Measurements from ENCODE around the gene RNU4-1. TPM values are rescaled to one million over a fixed set of nuclear protein-coding genes. Genes with fewer than 3 reads are reported as not detected.
"Not testable (repeated sequence)": the region's sequence is repeated elsewhere in the genome, so short reads cannot be mapped to it uniquely, and the experiment has no call there.

The RNU4-1 gene
- total RNA-seq, 1 donor from 2014 or later, result 3,997 TPM

- H3K36me3 Mint-ChIP-seq (ENCODE audit: low read depth), result no peaks in the 10 kb centered on the region
- ChIA-PET POLR2A (interaction anchor here (0.5 to 3.8 kb wide), 9 partner anchors 10 to 1641 kb away, joined by 3 to 47 read pairs (median 5); partner anchors contain the start of genes PXN, RNU4-1, RNU4-2 and RPLP0), CTCF (interaction anchor here (0.8 to 2.5 kb wide), 4 partner anchors 15 to 22 kb away, joined by 3 to 12 read pairs (median 6); partner anchors contain the start of gene PXN)
- intact Hi-C loops (cut with micrococcal nuclease), result loop anchor here (1.0 to 2.0 kb wide), 2 partner anchors 15 to 17 kb away; partner anchors contain the start of gene PXN
- TF ChIP-seq CTCF (IDR thresholded peaks at IDR 0.05), result no peak
- no peak overlapping the region for H3K27ac Mint-ChIP-seq
- peaks cover 32% of the 10 kb centered on the region for H3K27me3 Mint-ChIP-seq
- peak; percentile 69 for ATAC-seq (ENCODE audit: low read depth)
- DNase-seq, result no peak
- H3K9me3 Mint-ChIP-seq, result no peaks in the 10 kb centered on the region
- no peak overlapping the region for H3K4me3 Mint-ChIP-seq
- peaks cover 52% of the 10 kb centered on the region for H3K4me1 Mint-ChIP-seq
Measured at GRCh38 chr12:120249875-120250795, 42.9 kb downstream of the RNU4-1 start.

GRCh38 chr12:120249266-120249874 is 43.7 kb downstream of the RNU4-1 start:
- H3K27ac Mint-ChIP-seq, result no peak overlapping the region
- intact Hi-C loops (cut with micrococcal nuclease), result no loop called here
- ChIA-PET POLR2A (interaction anchor here (0.6 to 3.8 kb wide), 6 partner anchors 10 to 1642 kb away, joined by 3 to 47 read pairs (median 4); partner anchors contain the start of genes PXN, RNU4-2 and RPLP0), CTCF (interaction anchor here (1.7 to 2.5 kb wide), 3 partner anchors 14 to 21 kb away, joined by 6 to 12 read pairs (median 6); partner anchors contain the start of gene PXN)
- H3K4me1 Mint-ChIP-seq, result peaks cover 45% of the 10 kb centered on the region
- no peaks in the 10 kb centered on the region for H3K9me3 Mint-ChIP-seq
- H3K36me3 Mint-ChIP-seq (ENCODE audit: low read depth), result no peaks in the 10 kb centered on the region
- DNase-seq (no peak), ATAC-seq (ENCODE audit: low read depth) (no peak)
- no peak overlapping the region for H3K4me3 Mint-ChIP-seq
- H3K27me3 Mint-ChIP-seq, result peaks cover 32% of the 10 kb centered on the region
- no peak for TF ChIP-seq CTCF (IDR thresholded peaks at IDR 0.05)

GRCh38 chr12:120247621-120248030 is 45.4 kb downstream of the RNU4-1 start:
- no peaks in the 10 kb centered on the region for H3K36me3 Mint-ChIP-seq (ENCODE audit: low read depth)
- no peak for TF ChIP-seq CTCF (IDR thresholded peaks at IDR 0.05)
- no peaks in the 10 kb centered on the region for H3K9me3 Mint-ChIP-seq
- ChIA-PET POLR2A (interaction anchor here (0.9 kb wide), 1 partner anchor 44 kb away, joined by 4 read pairs; the partner anchor contains the start of gene RNU4-2), CTCF (no interaction called here)
- H3K4me1 Mint-ChIP-seq, result peaks cover 31% of the 10 kb centered on the region
- H3K27ac Mint-ChIP-seq, result no peak overlapping the region
- peaks cover 45% of the 10 kb centered on the region for H3K27me3 Mint-ChIP-seq
- ATAC-seq (ENCODE audit: low read depth), result no peak
- no peak for DNase-seq
- intact Hi-C loops (cut with micrococcal nuclease), result no loop called here
- no peak overlapping the region for H3K4me3 Mint-ChIP-seq

DNA sequence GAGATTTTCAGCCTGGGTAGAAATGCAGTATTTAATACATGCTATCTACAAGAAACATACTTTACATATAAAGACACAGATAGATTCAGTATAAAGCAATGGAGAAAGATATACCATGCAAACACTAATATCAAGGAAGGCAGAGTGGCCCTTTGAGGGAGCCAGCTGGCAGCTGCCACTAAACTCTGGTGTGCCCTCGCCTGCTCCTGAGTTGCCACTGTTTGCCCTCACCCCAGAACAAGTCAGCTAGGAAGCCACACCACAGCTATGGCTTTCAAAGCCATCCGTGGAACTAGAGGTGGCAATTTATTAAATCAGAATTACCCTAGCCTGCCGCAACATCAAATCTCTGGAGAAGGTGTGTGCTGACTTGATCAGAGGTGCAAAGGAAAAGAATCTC is 45.9 kb downstream of the RNU4-1 start:
- Mint-ChIP-seq H3K27me3 (peaks cover 49% of the 10 kb centered on the region), H3K4me3 (no peak overlapping the region), H3K36me3 (ENCODE audit: low read depth) (no peaks in the 10 kb centered on the region), H3K27ac (no peak overlapping the region), H3K4me1 (peaks cover 26% of the 10 kb centered on the region), H3K9me3 (no peaks in the 10 kb centered on the region)
- ATAC-seq (ENCODE audit: low read depth), result no peak
- CTCF ChIA-PET, result no interaction called here
- no peak for DNase-seq
- POLR2A ChIA-PET, result interaction anchor here (0.8 to 0.9 kb wide), 2 partner anchors 19 to 44 kb away, joined by 3 to 4 read pairs; partner anchors contain the start of gene RNU4-2
- intact Hi-C loops (cut with micrococcal nuclease), result no loop called here
- no peak for TF ChIP-seq CTCF (IDR thresholded peaks at IDR 0.05)

DNA sequence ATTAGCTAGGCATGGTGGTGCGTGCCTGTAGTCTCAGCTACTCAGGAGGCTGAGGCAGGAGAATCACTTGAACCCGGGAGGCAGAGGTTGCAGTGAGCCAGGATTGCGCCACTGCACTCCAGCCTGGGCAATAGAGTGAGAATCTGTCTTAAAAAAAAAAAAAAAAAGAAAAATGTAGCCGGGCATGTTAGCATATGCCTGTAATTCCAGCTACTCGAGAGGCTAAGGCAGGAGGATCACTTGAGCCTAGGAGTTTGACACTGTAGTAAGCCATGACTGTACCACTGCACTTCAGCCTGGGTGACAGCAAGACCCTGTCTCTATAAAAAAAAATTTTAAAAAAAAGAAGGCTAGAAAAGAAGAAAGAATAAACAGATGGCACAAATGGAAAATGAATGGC is 46.3 kb downstream of the RNU4-1 start:
- H3K27me3 Mint-ChIP-seq, result peaks cover 52% of the 10 kb centered on the region
- CTCF ChIA-PET; H3K4me3 Mint-ChIP-seq; DNase-seq; ATAC-seq (ENCODE audit: low read depth); H3K9me3 Mint-ChIP-seq; H3K27ac Mint-ChIP-seq; intact Hi-C loops (cut with micrococcal nuclease); H3K36me3 Mint-ChIP-seq (ENCODE audit: low read depth): not testable (repeated sequence)
- POLR2A ChIA-PET, result interaction anchor here (0.8 kb wide), 1 partner anchor 18 kb away, joined by 3 read pairs; no protein-coding TSS in a partner anchor
- H3K4me1 Mint-ChIP-seq, result peaks cover 21% of the 10 kb centered on the region

Other genes with a start within 250 kb of the RNU4-1 start
- gene RAB35, start 176.5 kb downstream of the RNU4-1 start, total RNA-seq, result 43.8 and 45.6 TPM in 2 replicates
- 116 and 155 TPM in 2 replicates for gene GCN1, start 98.5 kb downstream of the RNU4-1 start, total RNA-seq
- gene RPLP0, start 92.1 kb downstream of the RNU4-1 start, total RNA-seq, result 3,622 and 3,871 TPM in 2 replicates
- 1.7 and 2.9 TPM in 2 replicates for gene PXN, start 27.5 kb downstream of the RNU4-1 start, total RNA-seq
- gene RNU4-2, start 1.3 kb downstream of the RNU4-1 start, total RNA-seq, result 12,977 and 14,722 TPM in 2 replicates
- gene SIRT4, start 9.1 kb upstream of the RNU4-1 start, total RNA-seq, result 1.6 and 1.7 TPM in 2 replicates
- gene PLA2G1B, start 34.5 kb upstream of the RNU4-1 start, total RNA-seq, result not detected in 2 replicates
- gene MSI1, start 75.9 kb upstream of the RNU4-1 start, total RNA-seq, result not detected in 2 replicates
- 255 and 292 TPM in 2 replicates for gene COX6A1, start 144.9 kb upstream of the RNU4-1 start, total RNA-seq
- gene TRIAP1, start 153.1 kb upstream of the RNU4-1 start, total RNA-seq, result 18.2 and 18.6 TPM in 2 replicates
- 33.4 and 35.2 TPM in 2 replicates for gene GATC, start 153.2 kb upstream of the RNU4-1 start, total RNA-seq
- 191 and 192 TPM in 2 replicates for gene SRSF9, start 176.5 kb upstream of the RNU4-1 start, total RNA-seq
- gene DYNLL1, start 202.9 kb upstream of the RNU4-1 start, total RNA-seq, result 159 and 180 TPM in 2 replicates
- 25.3 and 29.5 TPM in 2 replicates for gene COQ5, start 235.9 kb upstream of the RNU4-1 start, total RNA-seq
- gene RNF10, start 241.1 kb upstream of the RNU4-1 start, total RNA-seq, result 180 and 200 TPM in 2 replicates

Data from activated B cell treated with CpG ODN at 0.5 μM for 24 hours (primary cell).